ENCODE results near the gene RGS13. TPM values are rescaled to one million over a fixed set of nuclear protein-coding genes. Genes with fewer than 3 reads are reported as not detected.

RGS13 gene
- total and polyA plus RNA-seq, 10 of the 15 experiments (the other 5 are each of a cell fraction or from before 2014, with no cell fraction given) = 0.23 to 16.0 (median 0.36) TPM; not detected in 1

DNA sequence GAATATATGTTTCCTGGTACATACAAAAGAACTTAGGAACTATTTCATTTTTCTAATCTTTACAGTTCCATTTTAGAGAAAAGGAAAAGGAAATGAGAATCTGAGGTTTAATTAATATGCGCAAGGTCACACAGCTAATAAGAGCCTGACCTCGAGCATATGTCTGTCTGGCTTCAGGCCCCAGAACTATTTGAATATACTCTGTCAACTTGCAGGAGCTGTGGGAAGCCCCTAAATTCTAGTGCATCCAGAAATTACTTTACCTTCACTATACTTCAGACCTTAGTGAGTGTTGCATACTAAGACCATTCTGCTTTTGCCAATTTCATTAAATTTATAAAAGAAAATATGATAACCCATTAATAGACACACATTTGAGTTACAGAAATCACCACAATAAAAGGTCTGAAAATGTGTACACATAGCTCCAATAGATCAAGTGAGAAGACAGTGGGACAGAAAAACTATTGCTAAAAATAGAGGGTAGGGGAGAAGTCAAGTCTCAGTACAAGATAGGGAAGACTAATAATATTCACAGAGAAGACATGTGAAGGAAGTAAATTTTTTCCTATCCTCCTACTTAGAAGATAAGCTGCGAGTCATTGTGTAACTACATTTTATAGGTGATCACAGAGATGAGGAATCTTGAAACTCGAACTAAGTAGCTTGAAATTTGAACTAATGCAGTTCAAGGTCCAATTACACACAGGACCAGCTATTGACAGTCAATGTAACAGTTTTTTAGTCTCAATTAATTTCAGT lies 3.8 kb downstream of the RGS13 start (continued):
- TF ChIP-seq EGR1 (IDR thresholded peaks at IDR 0.05; ENCODE audit: borderline replicate concordance in 1 of 2, low read depth in 2 of 2, low read length in 2 of 2) (no peak), HDGF (IDR thresholded peaks at IDR 0.05) (no peak), ZNF274 (IDR thresholded peaks at IDR 0.05; ENCODE audit: insufficient read depth, insufficient read length) (no peak), ZNF622 (IDR thresholded peaks at IDR 0.05) (no peak), PAX8 (IDR thresholded peaks at IDR 0.05) (no peak), POLR2AphosphoS5 (IDR thresholded peaks at IDR 0.05; ENCODE audit: low read length) (no peak), YY1 (IDR thresholded peaks at IDR 0.05; ENCODE audit: low read depth, low read length) (no peak), MYB (IDR thresholded peaks at IDR 0.05; ENCODE audit: borderline replicate concordance, low read depth, low read length) (no peak), PAX5 (IDR thresholded peaks at IDR 0.05; ENCODE audit: borderline replicate concordance, low read depth, low read length) (no peak), PML (IDR thresholded peaks at IDR 0.05; ENCODE audit: low read length) (0 out of 2 replicates have a peak, but pooled peaks have one; percentile 31), FOS (IDR thresholded peaks at IDR 0.05; ENCODE audit: borderline replicate concordance, extremely low read depth, insufficient read length) (no peak), TBL1XR1 (IDR thresholded peaks at IDR 0.05; ENCODE audit: low read depth, low read length) (no peak), ZNF207 (IDR thresholded peaks at IDR 0.05; ENCODE audit: borderline replicate concordance) (no peak), ETV6 (conservative IDR thresholded peaks at IDR 0.05 in 1 of 2, IDR thresholded peaks at IDR 0.05 in 1 of 2; ENCODE audit: borderline replicate concordance in 1 of 2, low read depth in 1 of 2) (peak in 1 of 2 experiments; percentile 50; a peak in 1 of 4 replicates), RAD51 (IDR thresholded peaks at IDR 0.05) (no peak), NFXL1 (IDR thresholded peaks at IDR 0.05; ENCODE audit: borderline replicate concordance) (no peak)
- TF ChIP-seq, protein P1, sequence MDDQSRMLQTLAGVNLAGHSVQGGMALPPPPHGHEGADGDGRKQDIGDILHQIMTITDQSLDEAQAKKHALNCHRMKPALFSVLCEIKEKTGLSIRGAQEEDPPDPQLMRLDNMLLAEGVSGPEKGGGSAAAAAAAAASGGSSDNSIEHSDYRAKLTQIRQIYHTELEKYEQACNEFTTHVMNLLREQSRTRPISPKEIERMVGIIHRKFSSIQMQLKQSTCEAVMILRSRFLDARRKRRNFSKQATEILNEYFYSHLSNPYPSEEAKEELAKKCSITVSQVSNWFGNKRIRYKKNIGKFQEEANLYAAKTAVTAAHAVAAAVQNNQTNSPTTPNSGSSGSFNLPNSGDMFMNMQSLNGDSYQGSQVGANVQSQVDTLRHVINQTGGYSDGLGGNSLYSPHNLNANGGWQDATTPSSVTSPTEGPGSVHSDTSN (IDR thresholded peaks at IDR 0.05; ENCODE audit: insufficient replicate concordance, low read depth, low read length) = no peak
- TF ChIP-seq, protein P2, sequence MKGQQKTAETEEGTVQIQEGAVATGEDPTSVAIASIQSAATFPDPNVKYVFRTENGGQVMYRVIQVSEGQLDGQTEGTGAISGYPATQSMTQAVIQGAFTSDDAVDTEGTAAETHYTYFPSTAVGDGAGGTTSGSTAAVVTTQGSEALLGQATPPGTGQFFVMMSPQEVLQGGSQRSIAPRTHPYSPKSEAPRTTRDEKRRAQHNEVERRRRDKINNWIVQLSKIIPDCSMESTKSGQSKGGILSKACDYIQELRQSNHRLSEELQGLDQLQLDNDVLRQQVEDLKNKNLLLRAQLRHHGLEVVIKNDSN (IDR thresholded peaks at IDR 0.05; ENCODE audit: borderline replicate concordance, extremely low read length, insufficient read depth, low read depth, low read length) = no peak
- TF ChIP-seq, protein P3, sequence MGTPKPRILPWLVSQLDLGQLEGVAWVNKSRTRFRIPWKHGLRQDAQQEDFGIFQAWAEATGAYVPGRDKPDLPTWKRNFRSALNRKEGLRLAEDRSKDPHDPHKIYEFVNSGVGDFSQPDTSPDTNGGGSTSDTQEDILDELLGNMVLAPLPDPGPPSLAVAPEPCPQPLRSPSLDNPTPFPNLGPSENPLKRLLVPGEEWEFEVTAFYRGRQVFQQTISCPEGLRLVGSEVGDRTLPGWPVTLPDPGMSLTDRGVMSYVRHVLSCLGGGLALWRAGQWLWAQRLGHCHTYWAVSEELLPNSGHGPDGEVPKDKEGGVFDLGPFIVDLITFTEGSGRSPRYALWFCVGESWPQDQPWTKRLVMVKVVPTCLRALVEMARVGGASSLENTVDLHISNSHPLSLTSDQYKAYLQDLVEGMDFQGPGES (IDR thresholded peaks at IDR 0.05) = no peak
- TF ChIP-seq, protein P4, sequence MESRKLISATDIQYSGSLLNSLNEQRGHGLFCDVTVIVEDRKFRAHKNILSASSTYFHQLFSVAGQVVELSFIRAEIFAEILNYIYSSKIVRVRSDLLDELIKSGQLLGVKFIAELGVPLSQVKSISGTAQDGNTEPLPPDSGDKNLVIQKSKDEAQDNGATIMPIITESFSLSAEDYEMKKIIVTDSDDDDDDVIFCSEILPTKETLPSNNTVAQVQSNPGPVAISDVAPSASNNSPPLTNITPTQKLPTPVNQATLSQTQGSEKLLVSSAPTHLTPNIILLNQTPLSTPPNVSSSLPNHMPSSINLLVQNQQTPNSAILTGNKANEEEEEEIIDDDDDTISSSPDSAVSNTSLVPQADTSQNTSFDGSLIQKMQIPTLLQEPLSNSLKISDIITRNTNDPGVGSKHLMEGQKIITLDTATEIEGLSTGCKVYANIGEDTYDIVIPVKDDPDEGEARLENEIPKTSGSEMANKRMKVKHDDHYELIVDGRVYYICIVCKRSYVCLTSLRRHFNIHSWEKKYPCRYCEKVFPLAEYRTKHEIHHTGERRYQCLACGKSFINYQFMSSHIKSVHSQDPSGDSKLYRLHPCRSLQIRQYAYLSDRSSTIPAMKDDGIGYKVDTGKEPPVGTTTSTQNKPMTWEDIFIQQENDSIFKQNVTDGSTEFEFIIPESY (IDR thresholded peaks at IDR 0.05) = no peak
- TF ChIP-seq, protein P5, sequence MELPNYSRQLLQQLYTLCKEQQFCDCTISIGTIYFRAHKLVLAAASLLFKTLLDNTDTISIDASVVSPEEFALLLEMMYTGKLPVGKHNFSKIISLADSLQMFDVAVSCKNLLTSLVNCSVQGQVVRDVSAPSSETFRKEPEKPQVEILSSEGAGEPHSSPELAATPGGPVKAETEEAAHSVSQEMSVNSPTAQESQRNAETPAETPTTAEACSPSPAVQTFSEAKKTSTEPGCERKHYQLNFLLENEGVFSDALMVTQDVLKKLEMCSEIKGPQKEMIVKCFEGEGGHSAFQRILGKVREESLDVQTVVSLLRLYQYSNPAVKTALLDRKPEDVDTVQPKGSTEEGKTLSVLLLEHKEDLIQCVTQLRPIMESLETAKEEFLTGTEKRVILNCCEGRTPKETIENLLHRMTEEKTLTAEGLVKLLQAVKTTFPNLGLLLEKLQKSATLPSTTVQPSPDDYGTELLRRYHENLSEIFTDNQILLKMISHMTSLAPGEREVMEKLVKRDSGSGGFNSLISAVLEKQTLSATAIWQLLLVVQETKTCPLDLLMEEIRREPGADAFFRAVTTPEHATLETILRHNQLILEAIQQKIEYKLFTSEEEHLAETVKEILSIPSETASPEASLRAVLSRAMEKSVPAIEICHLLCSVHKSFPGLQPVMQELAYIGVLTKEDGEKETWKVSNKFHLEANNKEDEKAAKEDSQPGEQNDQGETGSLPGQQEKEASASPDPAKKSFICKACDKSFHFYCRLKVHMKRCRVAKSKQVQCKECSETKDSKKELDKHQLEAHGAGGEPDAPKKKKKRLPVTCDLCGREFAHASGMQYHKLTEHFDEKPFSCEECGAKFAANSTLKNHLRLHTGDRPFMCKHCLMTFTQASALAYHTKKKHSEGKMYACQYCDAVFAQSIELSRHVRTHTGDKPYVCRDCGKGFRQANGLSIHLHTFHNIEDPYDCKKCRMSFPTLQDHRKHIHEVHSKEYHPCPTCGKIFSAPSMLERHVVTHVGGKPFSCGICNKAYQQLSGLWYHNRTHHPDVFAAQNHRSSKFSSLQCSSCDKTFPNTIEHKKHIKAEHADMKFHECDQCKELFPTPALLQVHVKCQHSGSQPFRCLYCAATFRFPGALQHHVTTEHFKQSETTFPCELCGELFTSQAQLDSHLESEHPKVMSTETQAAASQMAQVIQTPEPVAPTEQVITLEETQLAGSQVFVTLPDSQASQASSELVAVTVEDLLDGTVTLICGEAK (IDR thresholded peaks at IDR 0.05; ENCODE audit: borderline replicate concordance) = no peak
